ENCODE data around the gene RABEPK.
"Not testable (repeated sequence)": the region's sequence is repeated elsewhere in the genome, so short reads cannot be mapped to it uniquely, and the experiment has no call there.

The RABEPK gene, protein sequence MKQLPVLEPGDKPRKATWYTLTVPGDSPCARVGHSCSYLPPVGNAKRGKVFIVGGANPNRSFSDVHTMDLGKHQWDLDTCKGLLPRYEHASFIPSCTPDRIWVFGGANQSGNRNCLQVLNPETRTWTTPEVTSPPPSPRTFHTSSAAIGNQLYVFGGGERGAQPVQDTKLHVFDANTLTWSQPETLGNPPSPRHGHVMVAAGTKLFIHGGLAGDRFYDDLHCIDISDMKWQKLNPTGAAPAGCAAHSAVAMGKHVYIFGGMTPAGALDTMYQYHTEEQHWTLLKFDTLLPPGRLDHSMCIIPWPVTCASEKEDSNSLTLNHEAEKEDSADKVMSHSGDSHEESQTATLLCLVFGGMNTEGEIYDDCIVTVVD

DNA sequence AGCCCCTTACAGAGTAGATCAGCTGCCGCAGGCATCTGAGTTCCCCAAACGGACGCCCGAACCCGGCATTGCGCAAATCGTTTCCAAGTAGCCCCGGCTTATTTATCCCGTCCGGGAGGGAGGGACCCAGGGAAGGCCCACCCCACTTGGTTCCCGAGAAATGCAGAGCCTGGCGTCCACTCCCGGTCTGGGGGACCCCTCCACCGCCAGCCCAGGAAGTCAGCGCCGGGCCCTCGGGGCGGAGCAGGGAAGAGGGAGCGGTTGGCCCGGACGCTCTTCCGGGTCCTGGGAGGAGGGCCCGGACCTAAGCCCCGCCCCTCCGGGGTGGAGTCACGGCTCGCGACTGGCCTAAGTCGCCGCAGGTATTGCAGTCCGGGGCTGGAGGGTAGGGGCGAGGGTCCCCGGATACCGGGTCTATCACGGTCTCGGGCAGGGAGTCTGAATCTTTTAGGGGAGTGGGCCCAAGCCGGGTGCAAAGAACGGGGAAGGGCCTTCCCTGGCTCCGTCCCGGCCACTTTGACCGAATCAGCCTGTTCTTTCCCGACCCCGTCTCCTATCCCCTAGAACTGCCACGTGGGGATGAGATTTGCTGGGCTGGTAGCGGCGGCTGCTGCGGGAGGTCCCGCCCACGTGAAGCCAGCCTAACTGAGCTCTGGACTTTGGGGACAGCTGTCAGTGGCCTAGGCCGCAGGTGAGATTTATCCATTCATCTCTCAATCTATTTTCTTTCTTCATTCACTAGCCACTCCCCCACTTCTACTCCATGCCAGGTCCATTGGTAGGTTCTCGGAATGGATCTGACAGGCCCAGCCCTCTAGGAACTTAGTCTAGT lies at the start of gene RABEPK:
TSS of gene RABEPK (plus strand) at position 327 of the 832 bp plus-strand sequence. CDS start 2,472 bp downstream, outside the sequence.
- DNase-seq, result peak; percentile 94

DNA sequence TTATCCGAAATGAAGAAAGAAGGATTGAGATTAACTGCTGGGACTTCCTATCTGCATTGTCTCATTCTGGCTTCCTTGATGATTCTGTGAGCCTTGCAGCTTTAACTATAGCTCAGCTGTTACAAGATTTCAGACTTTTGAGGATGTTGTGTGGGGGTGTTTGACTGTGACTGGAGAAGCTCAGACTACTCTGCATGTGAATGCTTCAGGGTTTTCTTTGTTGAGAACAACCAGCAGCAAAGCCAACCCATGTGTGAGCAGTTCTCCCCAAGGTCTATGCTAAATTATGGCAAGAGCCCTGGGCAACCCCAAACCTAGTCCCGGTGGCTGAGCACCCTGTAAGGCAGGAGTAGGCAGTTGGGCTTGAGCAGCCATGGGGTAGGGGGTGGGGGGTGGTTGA lies 48.6 kb upstream of the RABEPK start:
- no peak for DNase-seq

DNA sequence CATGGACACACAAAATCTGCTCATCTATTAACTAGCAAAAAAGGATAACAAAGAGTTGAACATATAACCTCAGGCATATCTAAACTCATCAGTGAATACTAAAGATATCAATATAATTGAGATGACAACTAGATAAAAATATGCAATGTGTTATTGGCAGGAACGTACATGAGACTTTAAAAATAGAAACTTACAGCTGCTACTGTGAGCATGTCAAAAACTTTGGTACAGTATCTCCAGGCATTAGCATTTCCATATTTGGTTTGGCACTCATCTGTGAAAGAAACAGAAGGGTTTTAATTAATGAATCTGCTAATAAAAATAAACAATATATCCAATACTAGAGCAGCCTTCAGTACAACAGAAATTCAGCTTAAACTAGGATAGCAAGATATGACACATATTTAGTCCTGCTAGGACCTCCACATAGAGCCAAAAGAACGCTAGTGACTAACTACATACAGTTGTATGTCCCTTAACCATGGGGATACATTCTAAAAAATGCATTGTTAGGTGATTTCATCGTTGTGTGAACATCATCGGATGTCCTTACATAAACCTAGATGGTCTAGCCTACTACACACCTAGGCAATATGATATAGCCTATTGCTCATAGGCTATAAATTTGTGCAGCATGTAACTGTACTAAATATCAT lies 46.5 kb upstream of the RABEPK start:
- no peak for DNase-seq

DNA sequence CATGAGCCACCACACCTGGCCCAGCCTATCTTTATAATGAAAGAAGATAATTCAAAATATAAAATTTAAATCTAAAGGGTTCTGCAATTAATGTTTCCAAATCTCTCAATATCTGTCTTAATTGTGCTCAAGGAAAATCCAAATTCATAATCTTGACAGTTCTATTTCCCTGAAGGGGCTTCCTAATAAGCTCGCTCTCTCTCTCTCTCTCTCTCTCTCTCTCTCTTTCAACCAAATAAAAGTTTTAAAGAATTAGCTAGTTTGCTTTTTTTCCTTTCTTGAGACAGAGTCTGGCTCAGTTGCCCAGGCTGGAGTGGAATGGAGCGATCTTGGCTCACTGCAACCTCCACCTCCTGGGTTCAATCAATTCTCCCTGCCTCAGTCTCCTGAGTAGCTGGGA lies 43.8 kb upstream of the RABEPK start:
- DNase-seq, result no peak

DNA sequence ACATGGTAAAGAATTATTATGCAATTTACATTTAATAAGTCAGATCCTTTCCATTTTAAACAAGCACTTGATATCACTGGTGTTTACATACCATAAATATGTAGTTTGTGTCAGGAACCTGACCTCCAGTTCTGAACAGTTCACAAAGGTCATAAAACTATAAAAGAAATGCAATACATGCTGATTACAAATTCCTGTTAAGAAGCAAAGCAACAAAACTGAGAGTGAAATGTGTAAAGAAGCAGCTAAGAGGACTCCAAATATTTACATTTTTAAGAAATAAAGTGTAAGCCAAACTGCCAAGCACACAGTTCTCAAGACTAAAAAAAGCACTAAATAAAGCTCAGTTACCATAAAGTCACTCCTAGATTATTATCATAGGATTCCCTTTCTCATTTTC lies 39.6 kb upstream of the RABEPK start:
- DNase-seq, result no peak

DNA sequence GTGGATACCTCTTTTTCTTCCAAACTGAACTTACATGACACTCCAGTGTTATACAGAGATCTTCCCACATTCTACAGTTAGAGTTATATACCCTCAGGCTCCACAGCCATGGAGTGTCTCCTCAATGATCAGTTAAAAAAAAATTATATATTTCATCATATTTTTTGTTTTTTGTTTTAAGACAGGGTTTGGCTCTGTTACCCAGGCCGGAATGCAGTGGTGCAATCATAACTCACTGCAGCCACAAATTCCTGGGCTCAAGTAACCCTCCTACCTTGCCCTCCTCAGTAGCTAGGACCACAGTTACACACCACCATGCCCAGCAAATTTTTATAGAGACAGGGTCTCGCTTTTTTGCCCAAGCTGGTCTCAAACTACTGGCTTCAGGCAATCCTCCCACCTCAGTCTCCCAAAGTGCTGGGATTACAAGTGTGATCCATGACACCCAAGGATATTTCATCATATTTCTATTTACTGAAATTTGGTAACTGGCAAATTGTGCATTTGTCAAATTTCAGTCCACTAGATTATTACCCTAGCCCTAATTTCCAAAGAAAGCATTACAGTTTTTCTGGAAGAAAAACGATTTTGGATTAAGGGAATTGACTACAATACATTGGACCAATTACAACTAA lies 38.9 kb upstream of the RABEPK start:
- DNase-seq, result no peak

DNA sequence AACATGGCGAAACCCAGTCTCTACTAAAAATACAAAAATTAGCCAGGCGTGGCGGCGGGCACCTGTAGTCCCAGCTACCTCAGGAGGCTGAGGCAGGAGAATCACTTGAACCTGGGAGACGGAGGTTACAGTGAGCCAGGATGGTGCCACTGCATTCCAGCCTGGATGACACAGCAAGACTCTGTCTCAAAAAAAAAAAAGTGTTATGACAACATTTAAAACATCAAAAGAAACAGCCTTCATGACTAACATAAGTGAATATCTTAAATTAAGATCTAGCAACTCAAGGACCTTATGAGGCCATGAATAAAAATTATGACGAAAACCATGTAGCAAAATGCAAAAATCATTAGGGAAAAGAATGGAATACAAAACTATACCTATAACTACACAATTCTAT lies 37.5 kb upstream of the RABEPK start:
- DNase-seq, result not testable (repeated sequence)

DNA sequence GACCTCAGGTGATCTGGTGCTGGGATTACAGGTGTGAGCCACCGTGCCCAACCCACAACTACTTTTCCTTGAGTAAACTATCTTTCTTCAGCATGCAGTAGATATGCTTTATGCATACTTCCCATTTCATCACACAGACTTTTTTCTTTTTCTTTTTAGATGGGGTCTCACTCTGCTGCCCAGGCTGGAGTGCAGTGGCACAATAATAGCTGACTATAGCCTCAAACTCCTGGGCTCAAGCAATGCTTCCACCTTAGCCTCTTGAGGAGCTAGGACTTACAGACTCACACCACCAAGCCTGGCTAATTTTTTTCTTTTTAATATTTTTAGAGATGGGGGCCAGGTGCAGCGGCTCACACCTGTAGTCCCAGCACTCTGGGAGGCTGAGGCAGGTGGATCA lies 33.6 kb upstream of the RABEPK start:
- no peak for DNase-seq

DNA sequence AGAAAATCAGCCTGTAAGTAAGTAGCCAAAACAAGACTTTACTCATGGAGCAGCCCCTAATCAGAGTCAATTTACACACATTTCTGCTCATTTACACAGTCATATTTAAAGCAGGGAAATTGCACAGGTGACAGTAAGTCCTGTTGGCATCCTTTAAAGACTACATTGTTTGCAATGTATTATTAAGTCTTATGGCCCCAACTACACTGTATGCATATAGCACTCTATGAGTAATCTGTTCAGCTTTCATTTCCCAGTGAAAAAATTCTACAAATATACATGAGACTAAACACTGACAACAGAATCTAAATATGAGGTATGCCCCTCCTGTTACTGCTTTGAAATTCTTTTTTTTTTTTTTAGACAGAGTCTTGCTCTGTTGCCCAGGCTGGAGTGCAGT lies 30.4 kb upstream of the RABEPK start:
- no peak for DNase-seq

DNA sequence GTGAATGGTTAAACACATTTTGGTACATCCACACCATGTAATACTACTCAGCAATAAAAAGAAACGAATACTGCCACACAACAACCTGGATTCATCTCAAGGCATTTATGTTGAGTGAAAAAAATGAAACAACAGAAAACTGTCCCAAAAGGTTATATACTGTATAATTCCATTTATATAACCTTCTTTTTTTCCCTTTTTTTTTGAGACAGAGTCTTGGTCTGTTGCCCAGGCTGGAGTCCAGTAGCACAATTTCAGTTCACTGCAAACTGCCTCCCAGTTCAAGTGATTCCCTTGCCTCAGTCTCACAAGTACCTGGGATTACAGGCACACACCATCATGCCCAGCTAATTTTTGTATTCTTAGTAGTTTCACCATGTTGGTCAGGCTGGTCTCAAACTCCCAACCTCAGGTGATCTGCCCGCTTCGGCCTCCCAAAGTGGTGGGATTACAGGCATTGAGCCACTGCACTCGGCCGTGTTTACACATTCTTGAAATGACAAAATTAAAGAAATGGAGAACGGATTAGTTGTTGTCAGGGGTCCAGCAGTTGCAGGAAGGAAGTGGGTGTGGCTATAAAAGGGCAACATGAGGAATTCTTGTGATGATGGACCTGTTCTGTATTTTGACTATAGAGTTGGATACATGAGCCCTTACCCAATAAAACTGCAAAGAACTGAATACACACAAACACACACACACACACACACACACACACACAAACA lies 28.1 kb upstream of the RABEPK start:
- DNase-seq, result no peak

DNA sequence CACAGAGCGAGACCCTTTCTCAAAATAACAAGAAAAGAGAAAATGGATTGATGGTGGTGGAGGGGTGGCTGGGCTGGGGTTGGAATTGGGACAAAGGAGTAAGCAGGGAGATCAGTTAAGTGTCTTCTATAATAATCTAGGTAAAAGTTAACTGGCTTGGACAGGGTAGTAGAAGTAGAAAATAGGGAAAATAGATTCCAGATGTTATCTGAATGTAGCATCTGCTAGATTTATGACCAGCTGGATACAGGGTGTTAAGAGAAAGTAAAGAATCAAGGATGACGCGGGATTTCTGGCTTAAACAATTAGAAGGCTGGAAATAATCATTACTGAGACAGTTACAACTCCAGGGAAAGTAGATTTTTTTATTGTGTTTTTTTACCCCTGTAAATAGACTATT lies 23.7 kb upstream of the RABEPK start:
- DNase-seq, result no peak

DNA sequence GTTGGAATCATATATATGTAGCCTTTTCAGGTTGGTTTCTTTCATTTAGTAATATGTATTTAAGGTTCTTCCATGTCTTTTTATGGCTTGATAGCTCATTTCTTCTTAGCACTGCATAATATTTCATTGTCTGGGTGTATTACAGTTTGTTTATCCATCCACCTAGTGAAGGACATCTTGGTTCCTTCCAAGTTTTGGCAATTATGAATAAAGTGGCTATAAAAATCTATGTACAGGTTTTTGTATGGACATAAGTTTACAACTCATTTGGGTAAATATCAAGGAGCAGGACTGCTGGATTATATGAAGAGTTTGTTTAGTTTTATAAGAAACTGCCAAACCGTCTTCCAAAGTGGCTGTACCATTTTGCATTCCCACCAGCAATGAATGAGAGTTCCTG lies 22.5 kb upstream of the RABEPK start:
- DNase-seq, result no peak

DNA sequence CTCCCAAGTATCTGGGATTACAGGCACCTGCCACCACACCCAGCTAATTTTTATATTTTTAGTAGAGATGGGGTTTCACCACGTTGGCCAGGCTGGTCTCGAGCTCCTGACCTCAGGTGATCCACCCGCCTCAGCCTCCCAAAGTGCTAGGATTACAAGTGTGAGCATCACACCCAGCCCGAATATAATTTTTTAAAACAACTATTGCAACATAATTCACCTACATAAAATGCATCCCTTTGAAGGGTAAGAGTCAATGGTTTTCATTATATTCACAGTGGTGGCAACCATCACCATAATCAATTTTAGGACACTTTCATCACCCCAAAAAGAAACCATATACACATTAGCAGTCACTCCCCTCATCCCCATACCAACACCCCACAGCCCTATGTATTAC lies 20.6 kb upstream of the RABEPK start:
- not testable (repeated sequence) for DNase-seq

DNA sequence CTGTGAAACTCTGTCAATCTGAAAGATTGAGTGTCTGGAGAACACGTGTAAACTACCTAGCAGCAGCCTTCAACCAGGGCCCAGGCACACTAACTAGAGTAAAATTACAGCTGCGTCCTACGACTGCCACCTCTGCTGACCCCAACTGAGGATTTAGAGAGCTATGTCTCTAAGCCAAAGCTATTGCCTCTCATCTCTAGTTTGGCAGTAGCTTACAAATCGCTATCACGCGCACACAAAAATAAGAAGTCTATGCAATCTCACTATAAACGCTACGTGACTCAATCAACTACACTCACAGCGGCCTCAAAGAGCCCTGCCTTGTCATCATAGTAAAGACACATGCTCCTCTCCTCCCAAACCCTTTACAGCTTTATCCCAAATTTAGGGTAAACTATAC lies 19.5 kb upstream of the RABEPK start:
- no peak for DNase-seq

DNA sequence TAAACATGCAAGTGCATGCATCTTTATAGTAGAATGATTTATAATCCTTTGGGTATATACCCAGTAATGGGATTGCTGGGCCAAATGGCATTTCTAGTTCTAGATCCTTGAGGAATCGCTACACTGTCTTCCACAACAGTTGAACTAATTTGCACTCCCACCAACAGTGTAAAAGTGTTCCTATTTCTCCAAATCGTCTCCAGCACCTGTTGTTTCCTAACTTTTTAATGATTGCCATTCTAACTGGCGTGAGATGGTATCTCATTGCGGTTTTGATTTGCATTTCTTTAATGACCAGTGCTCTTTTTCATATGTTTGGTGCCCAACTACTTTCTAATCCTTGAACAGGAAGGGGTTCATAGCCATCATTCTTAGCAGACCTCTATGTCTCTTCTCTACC lies 18.6 kb upstream of the RABEPK start:
- DNase-seq, result not testable (repeated sequence)

DNA sequence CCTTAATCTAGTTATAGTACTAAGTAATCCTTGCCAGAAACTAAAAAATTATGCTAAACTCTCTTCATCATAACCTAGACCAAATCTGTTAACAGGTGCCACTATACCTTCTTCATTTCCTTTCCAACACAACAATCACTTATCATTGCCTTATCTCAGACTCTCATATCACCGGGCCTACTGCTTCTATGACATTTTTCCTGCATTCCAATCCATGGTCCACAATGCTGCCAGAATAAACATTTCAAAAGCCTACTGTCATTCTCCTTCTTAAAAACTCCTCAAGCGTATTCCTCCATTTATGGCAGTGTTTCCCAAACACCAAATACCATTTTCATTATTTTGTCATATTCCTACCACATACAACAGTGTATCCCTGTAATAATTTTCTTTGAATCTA lies 17.3 kb upstream of the RABEPK start:
- DNase-seq, result no peak

DNA sequence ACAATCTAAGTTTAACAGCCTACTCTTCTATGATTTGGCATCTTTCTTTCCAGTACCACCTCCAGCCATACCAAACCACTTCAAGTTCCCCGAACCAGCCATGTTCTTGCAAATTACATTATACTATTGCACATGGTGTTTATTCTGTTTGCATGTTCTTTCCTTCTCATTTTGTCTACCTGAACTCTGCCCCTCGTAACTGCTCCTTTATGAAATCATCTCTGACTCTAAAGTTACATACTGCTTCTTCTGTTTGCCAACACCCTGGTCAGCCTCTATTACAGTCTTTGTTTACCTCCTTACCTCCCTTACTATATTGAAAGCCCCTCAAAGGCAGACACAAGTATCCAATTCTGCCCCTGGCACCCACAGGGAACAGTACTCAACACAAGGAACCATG lies 16.8 kb upstream of the RABEPK start:
- no peak for DNase-seq

DNA sequence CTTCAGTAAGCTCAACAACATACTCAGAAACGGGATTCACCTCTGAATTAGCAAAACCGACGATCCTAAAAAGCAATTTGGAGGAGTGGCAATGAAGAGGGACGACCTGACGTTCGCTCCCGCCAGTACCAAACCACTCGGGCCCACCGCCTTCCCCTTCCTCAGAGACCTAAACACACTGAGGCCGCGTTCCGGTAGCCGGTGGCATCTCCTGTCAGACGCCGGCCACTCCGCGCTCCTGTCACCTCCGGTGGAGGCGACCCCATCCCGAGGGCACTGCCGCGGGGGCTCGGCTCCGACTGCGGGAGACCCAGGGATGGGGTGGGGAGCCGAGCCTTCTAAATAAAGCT lies 11.4 kb upstream of the RABEPK start:
- DNase-seq, result peak; percentile 25

DNA sequence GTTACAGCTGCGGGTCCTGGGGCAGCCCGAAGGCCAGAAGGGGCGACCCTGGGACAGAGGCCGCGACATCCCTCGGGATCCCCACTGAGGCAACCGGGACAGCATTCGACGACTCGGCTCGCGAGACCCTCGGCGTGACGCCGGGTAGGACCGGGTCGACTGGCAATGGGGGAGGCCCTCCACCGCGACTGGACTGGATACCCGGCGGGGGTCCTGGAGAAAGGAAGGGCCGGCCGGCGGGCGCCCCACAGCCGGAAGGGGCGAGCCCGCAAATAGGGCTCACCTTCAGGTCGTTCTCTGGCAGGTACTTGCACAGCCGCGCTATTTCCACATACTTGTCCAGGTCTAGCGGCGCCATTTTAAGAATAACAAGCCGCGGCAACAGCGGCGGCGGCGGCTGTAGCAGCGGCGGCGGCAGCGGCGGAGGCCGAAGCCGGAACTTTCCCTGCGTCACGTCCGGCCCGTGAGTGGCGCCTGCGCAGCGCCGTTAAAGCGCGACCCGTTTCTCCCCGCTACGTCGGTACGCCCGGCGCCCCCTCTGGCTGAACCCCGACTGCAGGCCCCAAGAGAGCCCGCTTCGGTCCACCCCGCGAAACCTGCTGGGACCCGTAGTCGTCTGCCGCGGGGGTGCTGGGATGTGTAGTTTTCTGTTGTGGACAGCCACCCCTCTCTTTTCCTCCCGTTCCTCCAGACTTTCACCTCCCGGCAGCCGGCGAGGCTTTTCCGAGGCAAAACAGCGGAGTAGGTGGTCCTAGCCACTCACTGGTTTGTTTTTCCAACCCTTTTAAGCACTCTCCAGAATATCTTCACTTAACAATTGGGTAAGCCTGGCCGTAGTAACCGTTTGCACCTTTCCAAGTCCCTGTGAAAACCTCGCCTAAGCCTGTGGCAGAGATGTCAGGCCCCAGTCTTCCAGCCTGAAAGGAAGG lies 10.7 kb upstream of the RABEPK start, which contains the start of gene PPP6C:
TSS of gene PPP6C (minus strand) at position 443 of the 929 bp plus-strand sequence. CDS start at position 358, 85 bp downstream.
- peak; percentile 98 for DNase-seq

DNA sequence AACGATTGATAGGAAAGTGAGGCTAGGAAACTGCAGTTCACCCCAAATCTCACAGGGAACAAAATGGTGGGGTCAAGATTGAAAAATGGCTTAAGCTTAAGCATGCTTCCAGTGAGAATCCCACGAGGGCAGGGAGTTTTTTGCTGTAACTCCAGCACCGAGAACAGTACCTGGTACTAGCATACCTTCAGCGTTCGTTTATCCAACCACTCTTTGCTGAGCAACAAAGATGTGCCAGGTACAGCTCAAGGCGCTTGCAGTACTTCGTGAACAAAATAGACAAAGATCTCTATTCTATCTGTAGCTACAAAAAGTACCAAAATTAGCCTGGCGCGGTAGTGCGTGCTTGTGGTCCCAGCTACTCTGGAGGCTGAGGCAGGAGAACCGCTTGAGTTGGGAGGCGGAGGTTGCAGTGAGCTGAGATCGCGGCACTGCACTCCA lies 10.0 kb upstream of the RABEPK start:
- peak; percentile 34 for DNase-seq

DNA sequence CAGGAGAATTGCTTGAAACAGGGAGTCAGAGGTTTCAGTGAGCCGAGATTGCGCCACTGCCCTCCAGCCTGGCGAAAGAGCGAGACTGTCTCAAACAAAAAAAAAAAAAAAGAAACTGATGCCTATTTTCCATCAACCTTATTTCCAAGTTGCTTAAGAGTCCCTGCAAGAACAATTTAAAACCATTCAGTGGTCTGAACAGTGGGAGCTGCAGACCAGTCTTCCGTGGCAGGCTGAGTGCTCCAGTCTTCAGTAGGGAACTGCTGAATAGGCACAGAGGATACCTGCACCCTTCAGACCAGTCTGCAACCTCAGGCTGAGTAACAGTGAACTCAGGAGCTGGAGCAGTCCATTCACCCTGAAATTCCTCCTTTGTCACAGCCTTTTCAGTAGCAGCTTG lies 5.9 kb upstream of the RABEPK start:
- DNase-seq, result not testable (repeated sequence)

Measured in activated CD4-positive, alpha-beta T cell treated with anti-CD3 and anti-CD28 coated beads, Interleukin-2, amount 50 U/mL, for 16 hours (primary cell).